ENCODE results near the gene BCOR. TPM values are rescaled to one million over a fixed set of nuclear protein-coding genes. Genes with fewer than 3 reads are reported as not detected.

The BCOR gene
- total and polyA plus RNA-seq, 2 of the 8 experiments (the other 6 are each of a cell fraction or from before 2014, with no cell fraction given) = 25.0 to 50.8 TPM

- Histone ChIP-seq H3K9ac (replicated peaks in 1 of 4; ENCODE audit: extremely low read depth in 1 of 4, low read depth in 3 of 4, low read length in 3 of 4) (no peak overlapping the region), H2BK20ac (ENCODE audit: low read length) (no peak overlapping the region), H3K79me1 (ENCODE audit: low read depth, low read length) (no peaks in the 10 kb centered on the region), H3K23me2 (ENCODE audit: low read depth, low read length) (no peaks in the 10 kb centered on the region), H4K91ac (replicated peaks; ENCODE audit: insufficient read length, low read length) (no peak overlapping the region), H3K56ac (replicated peaks; ENCODE audit: insufficient read length, low read depth, low read length) (no peak overlapping the region), H3K27ac (ENCODE audit: low read depth, low read length) (no peak overlapping the region), H2BK120ac (replicated peaks; ENCODE audit: low read depth, low read length) (no peak overlapping the region), H2BK12ac (ENCODE audit: low read depth, low read length) (no peak overlapping the region), H2BK5ac (ENCODE audit: low read depth, low read length) (no peak overlapping the region), H3K18ac (ENCODE audit: extremely low read depth, low read length) (no peak overlapping the region), H4K5ac (ENCODE audit: insufficient read length, low read depth, low read length) (no peak overlapping the region), H2AK5ac (ENCODE audit: low read depth, low read length) (no peak overlapping the region), H4K8ac (ENCODE audit: extremely low read depth, insufficient read depth, low read length) (no peak overlapping the region), H3K4me1 (replicated peaks in 1 of 4; ENCODE audit: control insufficient read depth in 3 of 4, insufficient read depth in 4 of 4, low read length in 3 of 4) (peaks cover 0 to 15% (median 5%) of the 10 kb centered on the region in 4 experiments; a peak in 4 of 7 replicates), H3K4me3 (ENCODE audit: extremely low read depth in 1 of 4, insufficient read depth in 2 of 4, low read depth in 3 of 4, low read length in 4 of 4) (no peak overlapping the region), H3K27me3 (replicated peaks in 1 of 4; ENCODE audit: control insufficient read depth in 3 of 4, extremely low read depth in 1 of 4, insufficient read depth in 3 of 4, low read length in 3 of 4) (no peaks in the 10 kb centered on the region), H2BK15ac (ENCODE audit: low read length) (no peak overlapping the region), H3K36me3 (ENCODE audit: control insufficient read depth in 2 of 4, insufficient read depth in 4 of 4, low read length in 3 of 4) (no peaks in the 10 kb centered on the region), H3K4me2 (ENCODE audit: insufficient read depth in 1 of 2, low read depth in 2 of 2, low read length in 2 of 2) (no peak overlapping the region), H2AFZ (ENCODE audit: low read length) (no peak overlapping the region), H3K9me3 (ENCODE audit: insufficient read depth in 2 of 2, low read depth in 1 of 2, low read length in 1 of 2) (no peaks in the 10 kb centered on the region), H3K23ac (ENCODE audit: insufficient read length) (no peak overlapping the region), H3K4ac (replicated peaks; ENCODE audit: insufficient read length, low read depth, low read length) (no peak overlapping the region), H4K20me1 (replicated peaks in 1 of 2; ENCODE audit: control insufficient read depth in 1 of 2, insufficient read depth in 2 of 2, low read length in 2 of 2) (no peaks in the 10 kb centered on the region), H3K14ac (ENCODE audit: insufficient read length) (no peak overlapping the region), H3K79me2 (ENCODE audit: control insufficient read depth in 1 of 2, insufficient read depth in 2 of 2, low read length in 2 of 2) (peaks cover 0 to 3% of the 10 kb centered on the region in 2 experiments; a peak in 1 of 4 replicates)
- no peak for FAIRE-seq
- 93% methylated on average over 8 of the region's 9 CpGs; no CpG with 5 or more reads in 1 of the 2 experiments for WGBS, 2 experiments (ENCODE audit: extremely low coverage in 1 of 2, insufficient coverage in 1 of 2, insufficient read length in 1 of 2, insufficient replicate concordance in 2 of 2, low coverage in 1 of 2, low lambda C conversion rate in 2 of 2, missing lambda C conversion rate in 1 of 2)
- TF ChIP-seq SIN3A (conservative IDR thresholded peaks at IDR 0.05 in 1 of 2, IDR thresholded peaks at IDR 0.05 in 1 of 2; ENCODE audit: low read depth in 1 of 2, low read length in 2 of 2) (no peak), SIX5 (IDR thresholded peaks at IDR 0.05; ENCODE audit: low read depth, low read length) (no peak), SAP30 (IDR thresholded peaks at IDR 0.05; ENCODE audit: insufficient read depth, insufficient replicate concordance, low read length) (no peak), E2F6 (IDR thresholded peaks at IDR 0.05) (no peak), RFX5 (IDR thresholded peaks at IDR 0.05; ENCODE audit: borderline replicate concordance, low read depth, low read length) (no peak), GABPA (IDR thresholded peaks at IDR 0.05; ENCODE audit: borderline replicate concordance, insufficient read depth, low read length) (no peak), HDAC2 (IDR thresholded peaks at IDR 0.05; ENCODE audit: borderline replicate concordance in 1 of 2, low read depth in 2 of 2, low read length in 2 of 2) (no peak)
- ChIA-PET POLR2A (ENCODE audit: partially characterized antibody) (interaction anchor here (0.6 to 1.8 kb wide), 5 partner anchors 25 to 361 kb away, joined by 3 to 7 read pairs (median 3); no protein-coding TSS in a partner anchor), CTCF (ENCODE audit: partially characterized antibody) (interaction anchor here (0.6 to 1.1 kb wide), 2 partner anchors 10 to 666 kb away, joined by 3 to 5 read pairs; no protein-coding TSS in a partner anchor)
- no peak for DNase-seq (ENCODE audit: low read depth in 1 of 2, low spot score in 2 of 2)
Measured at GRCh38 chrX:40116925-40117324, 19.2 kb upstream of the BCOR start.

Measured in H1 (cell line).